ENCODE results near the gene LRRC49.
A peak's percentile ranks its signal among the peaks of the same experiment; 100 is the strongest.
"Not testable (repeated sequence)": the region's sequence is repeated elsewhere in the genome, so short reads cannot be mapped to it uniquely, and the experiment has no call there.

Gene LRRC49

GRCh38 chr15:70931821-70932220, 39.2 kb downstream of the LRRC49 start:
- FAIRE-seq: no peak

- FAIRE-seq: no peak
These were observed 39.8 kb downstream of the LRRC49 start for GRCh38 chr15:70932397-70932796.

GRCh38 chr15:70933411-70933810, 40.8 kb downstream of the LRRC49 start:
- FAIRE-seq: no peak

GRCh38 chr15:70935631-70936030, 43.0 kb downstream of the LRRC49 start:
- FAIRE-seq: no peak

- FAIRE-seq: no peak
These were observed 43.7 kb downstream of the LRRC49 start for GRCh38 chr15:70936326-70936725.

- FAIRE-seq: not testable (repeated sequence)
These were observed 50.7 kb downstream of the LRRC49 start for GRCh38 chr15:70943285-70943684.

- no peak for FAIRE-seq
These were observed 55.0 kb downstream of the LRRC49 start for GRCh38 chr15:70947351-70948335.

- no peak for FAIRE-seq
These were observed 58.3 kb downstream of the LRRC49 start for GRCh38 chr15:70950953-70951352.

GRCh38 chr15:70954171-70954570, 61.5 kb downstream of the LRRC49 start:
- no peak for FAIRE-seq

- FAIRE-seq: no peak
These were observed 62.1 kb downstream of the LRRC49 start for GRCh38 chr15:70954733-70955132.

GRCh38 chr15:70955151-70955550, 62.5 kb downstream of the LRRC49 start:
- FAIRE-seq: no peak

GRCh38 chr15:70956201-70956995, 63.8 kb downstream of the LRRC49 start:
- FAIRE-seq: no peak

GRCh38 chr15:70962084-70962483, 69.5 kb downstream of the LRRC49 start:
- no peak for FAIRE-seq

GRCh38 chr15:70963199-70963598, 70.6 kb downstream of the LRRC49 start:
- FAIRE-seq: no peak

GRCh38 chr15:70964058-70964457, 71.4 kb downstream of the LRRC49 start:
- FAIRE-seq: no peak

GRCh38 chr15:70964686-70965085, 72.1 kb downstream of the LRRC49 start:
- no peak for FAIRE-seq

- FAIRE-seq: no peak
These were observed 75.0 kb downstream of the LRRC49 start for GRCh38 chr15:70967646-70968045.

GRCh38 chr15:70974004-70974832, 81.6 kb downstream of the LRRC49 start:
- FAIRE-seq: peak; percentile 83

GRCh38 chr15:70976851-70977250, 84.2 kb downstream of the LRRC49 start:
- no peak for FAIRE-seq

GRCh38 chr15:70995383-70995970, 102.9 kb downstream of the LRRC49 start:
- FAIRE-seq: peak; percentile 98

GRCh38 chr15:70998319-70998718, 105.7 kb downstream of the LRRC49 start:
- no peak for FAIRE-seq

GRCh38 chr15:71002316-71002715, 109.7 kb downstream of the LRRC49 start:
- FAIRE-seq: no peak

Data from endometrium (tissue), 2 donors.